HUES6 (cell line): ENCODE measurements around the gene ARPC1A.

Experiments used
- H3K27ac ChIP-seq: 2 replicates; pipeline ENCODE4 v1.7.0; 2013; ENCODE audit warnings: low read depth, mild to moderate bottlenecking, low read length, inconsistent platforms
- H3K27me3 ChIP-seq: 2 replicates; pipeline ENCODE4 v1.6.1; 2013; ENCODE audit warnings: low read length; ENCODE audit not compliant: control insufficient read depth, insufficient read depth
- H3K36me3 ChIP-seq: 2 replicates; pipeline ENCODE4 v1.6.1; 2013; ENCODE audit warnings: low read length; ENCODE audit not compliant: control insufficient read depth, insufficient read depth
- H3K4me1 ChIP-seq: 2 replicates; pipeline ENCODE4 v1.6.1; 2013; ENCODE audit warnings: low read length; ENCODE audit not compliant: control insufficient read depth, insufficient read depth
- H3K4me3 ChIP-seq: 2 replicates; pipeline ENCODE4 v1.5.1; 2013; ENCODE audit warnings: low read depth, low read length
- H3K9ac ChIP-seq: one replicate; pipeline ENCODE4 v1.6.1; 2013; ENCODE audit warnings: mild to moderate bottlenecking, low read length
- H3K9me3 ChIP-seq: 2 replicates; pipeline ENCODE4 v1.6.1; 2013; ENCODE audit warnings: low read depth, low read length; ENCODE audit not compliant: control insufficient read depth, insufficient read depth

The ARPC1A gene

DNA sequence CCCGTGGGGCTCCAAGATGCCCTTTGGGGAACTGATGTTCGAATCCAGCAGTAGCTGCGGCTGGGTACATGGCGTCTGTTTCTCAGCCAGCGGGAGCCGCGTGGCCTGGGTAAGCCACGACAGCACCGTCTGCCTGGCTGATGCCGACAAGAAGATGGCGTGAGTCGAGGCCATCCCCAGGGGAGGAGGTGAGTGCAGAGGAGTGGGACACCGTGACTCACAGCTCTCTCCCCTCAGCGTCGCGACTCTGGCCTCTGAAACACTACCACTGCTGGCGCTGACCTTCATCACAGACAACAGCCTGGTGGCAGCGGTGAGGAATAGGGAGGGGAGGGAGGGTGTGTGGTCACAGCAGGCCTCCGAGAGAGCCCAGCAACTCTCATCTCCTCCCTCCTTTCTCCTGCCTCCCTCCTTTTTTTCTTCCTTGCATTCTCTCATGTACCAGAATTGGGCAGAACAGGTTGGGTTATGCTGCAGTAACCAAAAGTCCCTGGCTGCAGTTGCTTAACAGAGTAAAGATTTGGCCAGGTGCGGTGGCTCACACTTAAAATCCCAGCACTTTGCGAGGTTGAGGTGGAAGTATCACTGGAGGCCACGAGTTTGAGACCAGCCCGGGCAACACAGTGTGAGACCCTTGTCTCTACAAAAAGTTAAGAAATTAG is 65.4 kb downstream of the ARPC1A start:
- H3K36me3 ChIP-seq: peaks cover 61% of the 10 kb centered on the region
- no peak overlapping the region for H3K9ac ChIP-seq
- H3K4me1 ChIP-seq: peaks cover 13% of the 10 kb centered on the region
- no peak overlapping the region for H3K27ac ChIP-seq
- H3K9me3 ChIP-seq: no peaks in the 10 kb centered on the region
- no peaks in the 10 kb centered on the region for H3K27me3 ChIP-seq
- H3K4me3 ChIP-seq: no peak overlapping the region

DNA sequence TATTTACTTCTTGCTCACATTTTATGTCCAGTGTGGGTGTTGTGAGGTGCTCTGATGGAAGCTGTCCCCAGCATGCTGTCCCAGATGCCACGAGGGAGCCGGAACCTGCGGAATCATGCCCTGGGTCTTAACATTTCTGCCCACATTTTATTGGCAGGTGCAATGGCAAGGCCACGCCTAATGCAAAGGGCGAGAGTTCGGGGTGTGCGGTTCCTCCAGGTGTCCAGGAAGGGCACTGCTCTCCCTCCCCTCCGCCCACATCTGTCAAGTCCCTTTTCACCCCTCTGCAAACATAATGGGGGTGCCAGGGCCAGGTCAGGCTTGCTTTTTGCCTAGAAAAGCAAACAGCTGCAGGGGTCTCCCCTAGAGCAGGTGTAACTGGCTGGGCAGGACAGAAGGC is 66.3 kb downstream of the ARPC1A start:
- Histone ChIP-seq H3K27me3 (no peaks in the 10 kb centered on the region), H3K36me3 (peaks cover 59% of the 10 kb centered on the region), H3K4me3 (peak overlapping the region; percentile 72), H3K4me1 (peaks cover 13% of the 10 kb centered on the region), H3K27ac (no peak overlapping the region), H3K9ac (peak overlapping the region; percentile 78), H3K9me3 (no peaks in the 10 kb centered on the region)

- Histone ChIP-seq H3K9me3 (no peaks in the 10 kb centered on the region), H3K27ac (peak overlapping the region; percentile 12; the same call in 1 of the 2 replicates), H3K9ac (peak overlapping the region; percentile 78), H3K4me1 (peaks cover 13% of the 10 kb centered on the region), H3K4me3 (peak overlapping the region; percentile 72), H3K27me3 (no peaks in the 10 kb centered on the region), H3K36me3 (peaks cover 62% of the 10 kb centered on the region)
Observed at GRCh38 chr7:99392659-99393354, 67.1 kb downstream of the ARPC1A start.

DNA sequence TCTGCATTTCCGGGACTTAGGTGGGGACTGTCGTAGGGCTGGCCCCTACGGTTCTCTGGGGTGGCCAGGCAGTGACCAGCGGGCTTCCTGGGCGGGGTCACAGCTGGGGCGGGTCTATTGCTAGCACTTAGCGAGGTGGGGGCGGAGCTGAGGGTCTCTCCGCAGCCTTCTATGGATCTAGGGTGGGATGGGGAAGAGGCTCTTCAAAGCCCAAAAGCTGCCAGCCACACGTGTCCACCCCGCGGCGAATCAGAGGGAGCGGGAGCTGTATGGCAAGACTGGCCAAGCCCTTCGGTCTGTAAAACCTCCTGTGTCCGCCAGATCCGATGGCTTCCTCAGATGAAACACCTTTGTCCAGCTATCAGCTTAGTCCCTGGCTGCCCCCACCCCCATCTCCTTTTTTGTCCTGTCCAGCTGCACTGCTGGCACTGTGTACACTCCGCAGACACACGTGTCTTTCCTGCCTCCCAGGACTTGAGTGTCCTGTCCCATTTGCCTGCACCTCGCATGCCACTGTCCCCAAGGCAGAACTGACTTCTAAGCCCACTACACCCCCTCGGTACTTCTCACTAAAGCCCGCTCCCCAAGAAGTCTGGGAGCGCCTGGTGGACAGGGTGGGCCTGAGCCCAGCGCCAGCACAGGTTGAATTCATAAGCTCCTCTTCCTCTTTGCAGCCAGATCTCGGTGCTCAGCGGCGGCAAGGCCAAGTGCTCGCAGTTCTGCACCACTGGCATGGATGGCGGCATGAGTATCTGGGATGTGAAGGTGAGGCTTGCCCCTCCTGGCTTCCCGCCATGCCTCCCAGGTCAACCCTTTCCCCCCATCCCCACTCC is 67.9 kb downstream of the ARPC1A start:
- H3K9ac ChIP-seq: peak overlapping the region; percentile 78
- H3K27me3 ChIP-seq: no peaks in the 10 kb centered on the region
- H3K9me3 ChIP-seq: no peaks in the 10 kb centered on the region
- H3K4me1 ChIP-seq: peaks cover 13% of the 10 kb centered on the region
- H3K4me3 ChIP-seq: peak overlapping the region; percentile 72
- peaks cover 62% of the 10 kb centered on the region for H3K36me3 ChIP-seq
- peak overlapping the region; percentile 12; the same call in 1 of the 2 replicates for H3K27ac ChIP-seq

- H3K9ac ChIP-seq: no peak overlapping the region
- H3K4me3 ChIP-seq: no peak overlapping the region
- H3K27me3 ChIP-seq: no peaks in the 10 kb centered on the region
- peaks cover 13% of the 10 kb centered on the region for H3K4me1 ChIP-seq
- H3K9me3 ChIP-seq: no peaks in the 10 kb centered on the region
- H3K36me3 ChIP-seq: peaks cover 68% of the 10 kb centered on the region
- no peak overlapping the region for H3K27ac ChIP-seq
Observed at GRCh38 chr7:99394188-99394502, 68.4 kb downstream of the ARPC1A start.

DNA sequence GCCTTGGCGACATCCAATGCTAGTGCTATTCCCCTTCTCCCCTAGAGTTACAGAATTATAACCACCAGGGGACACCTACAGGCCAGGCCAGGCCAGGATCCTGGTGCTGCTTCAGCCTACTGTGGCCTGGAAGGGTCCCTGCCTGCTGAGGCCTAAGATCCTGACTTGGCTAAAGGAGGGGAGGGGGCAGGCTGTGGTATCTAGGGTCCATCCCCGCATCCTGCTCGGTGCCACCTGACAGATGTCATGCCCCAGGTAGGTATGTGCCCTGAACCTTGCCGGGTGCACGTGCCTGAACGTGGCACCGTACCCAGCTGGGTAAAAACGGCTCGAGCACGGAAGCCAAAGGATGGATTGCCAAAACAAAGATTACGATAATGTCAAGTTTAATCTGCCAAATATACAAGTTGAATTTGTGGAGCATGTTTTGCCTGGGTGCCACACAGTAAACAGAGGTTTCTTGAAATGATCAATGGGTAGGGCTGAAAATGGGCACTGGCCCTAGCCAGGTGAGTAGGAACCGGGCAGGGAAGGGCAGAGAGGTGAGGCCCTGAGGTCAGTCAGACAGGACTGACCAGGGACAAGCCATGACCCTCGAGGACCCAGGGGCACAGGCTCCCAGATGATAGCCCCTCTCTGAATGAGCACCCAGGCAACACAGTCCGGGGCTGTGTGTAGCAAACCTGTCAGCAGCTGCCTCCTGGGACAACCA is 70.1 kb downstream of the ARPC1A start:
- H3K4me1 ChIP-seq: peaks cover 13% of the 10 kb centered on the region
- H3K9ac ChIP-seq: no peak overlapping the region
- no peak overlapping the region for H3K4me3 ChIP-seq
- H3K9me3 ChIP-seq: no peaks in the 10 kb centered on the region
- H3K27ac ChIP-seq: no peak overlapping the region
- H3K36me3 ChIP-seq: peaks cover 69% of the 10 kb centered on the region
- no peaks in the 10 kb centered on the region for H3K27me3 ChIP-seq

GRCh38 chr7:99396418-99397296 is 71.0 kb downstream of the ARPC1A start:
- Histone ChIP-seq H3K36me3 (peaks cover 71% of the 10 kb centered on the region), H3K9ac (no peak overlapping the region), H3K9me3 (no peaks in the 10 kb centered on the region), H3K4me3 (no peak overlapping the region), H3K27ac (no peak overlapping the region), H3K27me3 (no peaks in the 10 kb centered on the region), H3K4me1 (peaks cover 13% of the 10 kb centered on the region)

- H3K9ac ChIP-seq: no peak overlapping the region
- no peak overlapping the region for H3K4me3 ChIP-seq
- no peak overlapping the region for H3K27ac ChIP-seq
- peaks cover 7% of the 10 kb centered on the region for H3K4me1 ChIP-seq
- no peaks in the 10 kb centered on the region for H3K27me3 ChIP-seq
- no peaks in the 10 kb centered on the region for H3K9me3 ChIP-seq
- peaks cover 77% of the 10 kb centered on the region for H3K36me3 ChIP-seq
Observed at GRCh38 chr7:99397297-99397983, 71.7 kb downstream of the ARPC1A start.

DNA sequence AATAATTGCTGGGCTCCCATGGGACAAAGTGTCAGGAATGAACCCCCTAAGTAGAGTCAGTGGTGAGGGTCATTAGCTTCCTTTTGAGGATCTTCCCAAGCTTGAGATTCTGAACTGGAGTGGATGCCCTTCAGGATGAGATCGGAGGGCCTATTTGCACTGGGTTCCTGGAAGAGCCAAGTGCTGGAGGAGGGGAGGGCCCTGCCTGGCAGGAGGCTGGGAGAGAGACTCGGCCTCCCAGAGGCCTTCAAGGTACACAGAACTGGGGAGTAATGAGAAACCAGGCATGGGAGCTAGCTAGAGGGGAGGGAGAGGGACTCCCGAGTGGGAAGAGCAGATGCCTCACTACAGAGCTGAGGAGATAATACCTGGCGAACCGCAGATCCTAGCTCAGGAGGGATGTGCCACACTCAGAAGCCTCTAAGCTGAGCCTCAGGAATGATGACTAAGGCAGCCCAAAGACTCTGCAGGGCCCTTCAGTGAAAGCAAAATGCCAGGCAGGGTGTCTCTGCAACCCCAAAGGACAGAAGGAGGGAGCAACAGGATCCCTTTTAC is 73.3 kb downstream of the ARPC1A start:
- peaks cover under 1% of the 10 kb centered on the region; the same call in 1 of the 2 replicates for H3K4me1 ChIP-seq
- H3K4me3 ChIP-seq: no peak overlapping the region
- no peaks in the 10 kb centered on the region for H3K27me3 ChIP-seq
- H3K9ac ChIP-seq: no peak overlapping the region
- no peak overlapping the region for H3K27ac ChIP-seq
- peaks cover 89% of the 10 kb centered on the region for H3K36me3 ChIP-seq
- no peaks in the 10 kb centered on the region for H3K9me3 ChIP-seq
